Osteoblast (primary cell): ENCODE data around the gene SLC25A47. TPM values are rescaled to one million over a fixed set of nuclear protein-coding genes. Genes with fewer than 3 reads are reported as not detected.

Experiments used
- DNase-seq: peaks from one replicate; pipeline ENCODE4 v3.0.0; 2011; ENCODE audit warnings: low spot score, mixed read lengths; ENCODE audit not compliant: insufficient read length; ENCODE audit errors: missing footprints
- H2AFZ ChIP-seq: 2 replicates; pipeline ENCODE4 v1.6.0; 2011; ENCODE audit warnings: mild to moderate bottlenecking, low read length
- H3K27ac ChIP-seq: 2 replicates; pipeline ENCODE4 v1.5.1; 2011; ENCODE audit warnings: mild to moderate bottlenecking, low read depth, low read length, moderate library complexity
- H3K27me3 ChIP-seq: 2 replicates; pipeline ENCODE4 v1.6.0; 2012; ENCODE audit warnings: mild to moderate bottlenecking, control low read depth, inconsistent platforms, low read length, moderate library complexity; ENCODE audit not compliant: insufficient read depth
- H3K36me3 ChIP-seq: 2 replicates; pipeline ENCODE4 v1.5.1; 2011; ENCODE audit warnings: mild to moderate bottlenecking, low read length, control low read depth, moderate library complexity; ENCODE audit not compliant: insufficient read depth
- H3K4me1 ChIP-seq: 2 replicates; pipeline ENCODE4 v1.5.1; 2011; ENCODE audit warnings: mild to moderate bottlenecking, low read length, control low read depth, moderate library complexity; ENCODE audit not compliant: insufficient read depth
- H3K4me2 ChIP-seq: 2 replicates; pipeline ENCODE4 v1.6.0; 2011; ENCODE audit warnings: mild to moderate bottlenecking, low read length; ENCODE audit not compliant: insufficient read depth
- H3K4me3 ChIP-seq: fragments of 200-600 bp; sonication (generic); 3 replicates; pipeline ENCODE4 v1.5.1; 2012; ENCODE audit warnings: mild to moderate bottlenecking, low read length, inconsistent platforms; ENCODE audit not compliant: insufficient read depth
- H3K79me2 ChIP-seq: 2 replicates; pipeline ENCODE4 v1.6.0; 2012; ENCODE audit warnings: mild to moderate bottlenecking, low read length, control low read depth, inconsistent platforms; ENCODE audit not compliant: insufficient read depth
- H3K9me3 ChIP-seq: 2 replicates; pipeline ENCODE4 v1.5.1; 2011; ENCODE audit warnings: low read depth, low read length, control low read depth
- H4K20me1 ChIP-seq: 2 replicates; pipeline ENCODE4 v1.6.0; 2012; ENCODE audit warnings: mild to moderate bottlenecking, low read length, control low read depth; ENCODE audit not compliant: insufficient read depth
- CTCF ChIP-seq: IDR thresholded peaks from 2 replicates; pipeline ENCODE4 v1.5.1; 2011; ENCODE audit warnings: mild to moderate bottlenecking, low read depth, low read length, moderate library complexity; ENCODE audit errors: extremely low read depth
- total RNA-seq: library from RNA; depleted of rRNA; stranded (reverse); fragments of >200 nt; gene quantifications from 2 replicates; pipeline ENCODE4 v1.2.3, GENCODE V29; 2012

The SLC25A47 gene
- total RNA-seq, 1 donor: not detected

DNA sequence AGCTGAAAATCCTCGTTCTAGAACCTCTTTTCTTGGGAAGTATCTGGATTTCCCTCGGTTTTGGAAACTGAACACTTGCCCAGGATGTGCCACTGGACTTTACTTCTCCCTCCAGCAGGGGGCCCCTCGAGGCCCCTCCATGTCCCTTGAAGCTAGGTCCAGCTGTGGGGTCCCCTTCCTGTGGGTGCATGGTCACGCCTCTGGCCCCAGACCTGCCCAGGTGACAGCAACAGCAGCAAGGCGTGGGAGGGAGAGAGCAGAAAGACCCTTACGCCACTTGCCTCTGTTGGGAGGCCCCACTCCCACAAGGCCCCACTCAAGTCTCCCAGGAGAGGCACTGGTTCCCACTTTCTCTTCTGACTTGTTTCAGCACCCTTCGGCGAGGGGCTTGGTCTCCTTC, 20.0 kb upstream of the SLC25A47 start:
- Histone ChIP-seq H3K4me2 (no peak overlapping the region), H3K9me3 (no peaks in the 10 kb centered on the region), H3K36me3 (no peaks in the 10 kb centered on the region), H3K27ac (no peak overlapping the region), H3K4me3 (no peak overlapping the region), H3K27me3 (no peaks in the 10 kb centered on the region), H2AFZ (no peak overlapping the region), H4K20me1 (peaks cover 14% of the 10 kb centered on the region), H3K79me2 (no peaks in the 10 kb centered on the region), H3K4me1 (peaks cover 7% of the 10 kb centered on the region)
- TF ChIP-seq CTCF: peak; percentile 68
- DNase-seq: peak; percentile 95

DNA sequence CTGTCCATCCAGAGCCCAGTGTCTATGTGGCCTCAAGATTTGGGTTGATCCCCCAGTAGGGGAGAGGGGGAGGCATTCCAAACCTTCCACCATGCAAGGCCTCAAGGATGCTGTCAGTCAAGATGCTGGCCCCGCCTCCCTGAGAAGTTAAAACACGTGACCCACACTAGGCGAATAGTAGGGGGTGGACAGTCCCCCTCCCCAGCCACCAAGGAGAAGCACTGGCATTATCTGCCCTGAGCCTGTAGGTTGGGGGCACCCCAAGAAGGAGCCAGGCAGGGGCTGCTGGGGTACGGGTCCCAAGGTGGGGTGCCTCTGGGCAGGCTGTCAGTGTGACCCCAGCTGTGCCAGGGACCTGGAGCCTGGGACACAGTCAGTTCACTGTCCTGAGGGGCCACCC, 19.2 kb upstream of the SLC25A47 start:
- TF ChIP-seq CTCF: no peak
- Histone ChIP-seq H3K27me3 (no peaks in the 10 kb centered on the region), H4K20me1 (peaks cover 14% of the 10 kb centered on the region), H3K27ac (no peak overlapping the region), H3K4me2 (no peak overlapping the region), H3K79me2 (no peaks in the 10 kb centered on the region), H3K4me3 (no peak overlapping the region), H3K9me3 (no peaks in the 10 kb centered on the region), H3K36me3 (no peaks in the 10 kb centered on the region), H2AFZ (no peak overlapping the region), H3K4me1 (peaks cover 7% of the 10 kb centered on the region)
- no peak for DNase-seq

DNA sequence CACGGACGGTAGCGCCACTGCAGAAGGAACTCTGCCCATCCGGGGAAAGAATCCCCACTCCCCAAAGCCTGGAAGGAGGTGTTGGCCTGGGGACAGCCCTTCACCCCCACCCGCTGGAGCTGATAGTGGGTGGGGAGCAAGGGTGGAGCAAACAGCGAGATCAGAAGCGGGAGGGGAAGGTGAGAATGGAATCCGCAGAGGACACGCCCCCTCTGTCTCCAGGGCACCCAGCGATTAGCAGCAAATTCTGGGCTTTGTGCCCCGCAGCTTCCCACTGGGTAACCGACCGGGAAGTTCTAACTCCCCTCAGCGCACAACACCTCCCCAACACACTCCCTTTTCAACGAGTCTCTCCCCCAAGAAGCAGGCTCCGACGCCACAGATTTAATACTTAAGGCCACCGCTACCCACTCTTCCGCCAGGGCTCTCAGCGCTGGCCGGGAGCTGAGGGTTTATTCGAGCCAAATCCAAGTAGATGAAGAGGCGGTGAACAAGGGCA, 18.3 kb upstream of the SLC25A47 start:
- Histone ChIP-seq H3K4me3 (peak overlapping the region; percentile 81), H3K4me1 (peaks cover 7% of the 10 kb centered on the region), H2AFZ (peak overlapping the region; percentile 56), H3K36me3 (no peaks in the 10 kb centered on the region), H4K20me1 (peaks cover 14% of the 10 kb centered on the region), H3K27me3 (no peaks in the 10 kb centered on the region), H3K4me2 (peak overlapping the region; percentile 84), H3K9me3 (no peaks in the 10 kb centered on the region), H3K79me2 (no peaks in the 10 kb centered on the region), H3K27ac (no peak overlapping the region)
- TF ChIP-seq CTCF: no peak
- DNase-seq: peak; percentile 97

DNA sequence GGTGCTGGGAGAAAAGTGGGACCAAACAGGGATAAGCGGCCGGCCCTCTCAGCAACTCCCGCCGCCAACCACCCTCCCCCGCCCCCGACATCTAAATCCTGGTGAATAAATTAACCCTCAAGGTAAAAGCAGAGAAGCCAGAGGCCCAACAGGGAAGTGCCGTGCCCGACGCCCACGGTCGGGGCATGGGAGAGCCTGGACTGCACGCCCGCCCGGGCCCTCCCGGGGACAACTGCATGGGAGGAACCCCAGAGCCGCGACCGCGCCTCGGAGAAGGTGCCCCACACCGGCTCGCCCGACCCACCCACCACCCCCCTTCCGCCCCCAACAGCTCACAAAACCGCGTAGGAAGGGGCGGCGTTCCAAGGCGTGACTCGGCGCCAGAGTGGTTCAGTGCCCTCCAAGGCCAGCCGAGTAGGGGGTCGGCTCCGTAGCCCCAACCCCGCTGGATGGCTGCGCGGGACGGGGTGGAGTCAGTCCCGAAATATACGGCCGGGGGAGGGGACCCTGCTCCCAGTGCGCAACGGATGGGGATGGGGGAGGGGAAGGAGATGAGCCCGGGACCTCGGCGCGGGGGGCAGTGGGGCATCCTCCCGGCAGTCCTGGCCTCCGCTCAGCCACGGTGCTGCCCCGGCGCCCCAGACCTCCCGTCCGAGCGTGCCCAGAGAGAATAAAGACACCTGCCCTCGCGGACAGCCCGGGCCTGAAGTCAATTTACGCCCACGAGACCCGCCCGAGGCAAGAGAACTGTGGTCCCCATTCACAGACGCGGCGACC, 17.6 kb upstream of the SLC25A47 start:
- Histone ChIP-seq H3K4me3 (peak overlapping the region; percentile 81), H3K36me3 (no peaks in the 10 kb centered on the region), H3K4me1 (peaks cover 7% of the 10 kb centered on the region), H2AFZ (peak overlapping the region; percentile 56), H3K79me2 (no peaks in the 10 kb centered on the region), H3K9me3 (no peaks in the 10 kb centered on the region), H4K20me1 (peaks cover 14% of the 10 kb centered on the region), H3K27me3 (no peaks in the 10 kb centered on the region), H3K4me2 (peak overlapping the region; percentile 84), H3K27ac (no peak overlapping the region)
- no peak for TF ChIP-seq CTCF
- peak; percentile 89 for DNase-seq
